Measurements from ENCODE around the gene GPR31.
"Not testable (repeated sequence)": the region's sequence is repeated elsewhere in the genome, so short reads cannot be mapped to it uniquely, and the experiment has no call there.

Gene GPR31

GRCh38 chr6:167185101-167185500, 27.3 kb upstream of the GPR31 start:
- not testable (repeated sequence) for H3K36me3 ChIP-seq (ENCODE audit: control insufficient read depth, insufficient read depth, low read length); H3K4me3 ChIP-seq (ENCODE audit: low read depth, low read length); H3K9me3 ChIP-seq (ENCODE audit: control insufficient read depth, insufficient read depth, low read length); H3K9ac ChIP-seq (ENCODE audit: low read depth, low read length); H3K27me3 ChIP-seq (ENCODE audit: control insufficient read depth, insufficient read depth, low read length); H3K4me1 ChIP-seq (ENCODE audit: control insufficient read depth, insufficient read depth, low read length); H3K27ac ChIP-seq (ENCODE audit: low read depth, low read length)

- not testable (repeated sequence) for H3K27me3 ChIP-seq (ENCODE audit: control insufficient read depth, insufficient read depth, low read length); H3K9me3 ChIP-seq (ENCODE audit: control insufficient read depth, insufficient read depth, low read length); H3K36me3 ChIP-seq (ENCODE audit: control insufficient read depth, insufficient read depth, low read length); H3K4me1 ChIP-seq (ENCODE audit: control insufficient read depth, insufficient read depth, low read length); H3K27ac ChIP-seq (ENCODE audit: low read depth, low read length); H3K9ac ChIP-seq (ENCODE audit: low read depth, low read length); H3K4me3 ChIP-seq (ENCODE audit: low read depth, low read length)
These were observed 25.1 kb upstream of the GPR31 start for GRCh38 chr6:167182913-167183314.

GRCh38 chr6:167181351-167181750, 23.6 kb upstream of the GPR31 start:
- not testable (repeated sequence) for H3K9ac ChIP-seq (ENCODE audit: low read depth, low read length); H3K4me3 ChIP-seq (ENCODE audit: low read depth, low read length); H3K36me3 ChIP-seq (ENCODE audit: control insufficient read depth, insufficient read depth, low read length); H3K9me3 ChIP-seq (ENCODE audit: control insufficient read depth, insufficient read depth, low read length); H3K27ac ChIP-seq (ENCODE audit: low read depth, low read length); H3K4me1 ChIP-seq (ENCODE audit: control insufficient read depth, insufficient read depth, low read length); H3K27me3 ChIP-seq (ENCODE audit: control insufficient read depth, insufficient read depth, low read length)

GRCh38 chr6:167180086-167180485, 22.3 kb upstream of the GPR31 start:
- not testable (repeated sequence) for H3K27ac ChIP-seq (ENCODE audit: low read depth, low read length); H3K27me3 ChIP-seq (ENCODE audit: control insufficient read depth, insufficient read depth, low read length); H3K4me3 ChIP-seq (ENCODE audit: low read depth, low read length); H3K9ac ChIP-seq (ENCODE audit: low read depth, low read length); H3K4me1 ChIP-seq (ENCODE audit: control insufficient read depth, insufficient read depth, low read length); H3K9me3 ChIP-seq (ENCODE audit: control insufficient read depth, insufficient read depth, low read length); H3K36me3 ChIP-seq (ENCODE audit: control insufficient read depth, insufficient read depth, low read length)

- not testable (repeated sequence) for H3K27ac ChIP-seq (ENCODE audit: low read depth, low read length); H3K9me3 ChIP-seq (ENCODE audit: control insufficient read depth, insufficient read depth, low read length); H3K9ac ChIP-seq (ENCODE audit: low read depth, low read length); H3K4me1 ChIP-seq (ENCODE audit: control insufficient read depth, insufficient read depth, low read length); H3K27me3 ChIP-seq (ENCODE audit: control insufficient read depth, insufficient read depth, low read length); H3K4me3 ChIP-seq (ENCODE audit: low read depth, low read length); H3K36me3 ChIP-seq (ENCODE audit: control insufficient read depth, insufficient read depth, low read length)
These were observed 21.3 kb upstream of the GPR31 start for GRCh38 chr6:167178896-167179655.

GRCh38 chr6:167177271-167177670, 19.5 kb upstream of the GPR31 start:
- not testable (repeated sequence) for H3K9me3 ChIP-seq (ENCODE audit: control insufficient read depth, insufficient read depth, low read length); H3K36me3 ChIP-seq (ENCODE audit: control insufficient read depth, insufficient read depth, low read length); H3K4me1 ChIP-seq (ENCODE audit: control insufficient read depth, insufficient read depth, low read length)

GRCh38 chr6:167172011-167172410, 14.2 kb upstream of the GPR31 start:
- H3K4me1 ChIP-seq (ENCODE audit: control insufficient read depth, insufficient read depth, low read length); H3K9me3 ChIP-seq (ENCODE audit: control insufficient read depth, insufficient read depth, low read length); H3K27ac ChIP-seq (ENCODE audit: low read depth, low read length); H3K27me3 ChIP-seq (ENCODE audit: control insufficient read depth, insufficient read depth, low read length); H3K36me3 ChIP-seq (ENCODE audit: control insufficient read depth, insufficient read depth, low read length); H3K4me3 ChIP-seq (ENCODE audit: low read depth, low read length); H3K9ac ChIP-seq (ENCODE audit: low read depth, low read length): not testable (repeated sequence)

More at GRCh38 chr6:167177271-167177670, 19.5 kb upstream of the GPR31 start:
- not testable (repeated sequence) for H3K4me3 ChIP-seq (ENCODE audit: low read depth, low read length); H3K27ac ChIP-seq (ENCODE audit: low read depth, low read length); H3K9ac ChIP-seq (ENCODE audit: low read depth, low read length); H3K27me3 ChIP-seq (ENCODE audit: control insufficient read depth, insufficient read depth, low read length)

- H3K4me1 ChIP-seq (ENCODE audit: control insufficient read depth, insufficient read depth, low read length); H3K9me3 ChIP-seq (ENCODE audit: control insufficient read depth, insufficient read depth, low read length); H3K36me3 ChIP-seq (ENCODE audit: control insufficient read depth, insufficient read depth, low read length); H3K4me3 ChIP-seq (ENCODE audit: low read depth, low read length); H3K27me3 ChIP-seq (ENCODE audit: control insufficient read depth, insufficient read depth, low read length); H3K27ac ChIP-seq (ENCODE audit: low read depth, low read length); H3K9ac ChIP-seq (ENCODE audit: low read depth, low read length): not testable (repeated sequence)
These were observed 13.5 kb upstream of the GPR31 start for GRCh38 chr6:167171300-167171699.

GRCh38 chr6:167169867-167170266, 12.1 kb upstream of the GPR31 start:
- H3K9ac ChIP-seq (ENCODE audit: low read depth, low read length); H3K27me3 ChIP-seq (ENCODE audit: control insufficient read depth, insufficient read depth, low read length); H3K4me3 ChIP-seq (ENCODE audit: low read depth, low read length); H3K27ac ChIP-seq (ENCODE audit: low read depth, low read length); H3K9me3 ChIP-seq (ENCODE audit: control insufficient read depth, insufficient read depth, low read length); H3K4me1 ChIP-seq (ENCODE audit: control insufficient read depth, insufficient read depth, low read length); H3K36me3 ChIP-seq (ENCODE audit: control insufficient read depth, insufficient read depth, low read length): not testable (repeated sequence)

- not testable (repeated sequence) for H3K27me3 ChIP-seq (ENCODE audit: control insufficient read depth, insufficient read depth, low read length); H3K27ac ChIP-seq (ENCODE audit: low read depth, low read length); H3K36me3 ChIP-seq (ENCODE audit: control insufficient read depth, insufficient read depth, low read length); H3K9me3 ChIP-seq (ENCODE audit: control insufficient read depth, insufficient read depth, low read length); H3K4me3 ChIP-seq (ENCODE audit: low read depth, low read length); H3K9ac ChIP-seq (ENCODE audit: low read depth, low read length)
- H3K4me1 ChIP-seq (ENCODE audit: control insufficient read depth, insufficient read depth, low read length), result peaks cover 18% of the 10 kb centered on the region
These were observed 10.5 kb upstream of the GPR31 start for GRCh38 chr6:167168296-167168695.

GRCh38 chr6:167167699-167168098, 9.9 kb upstream of the GPR31 start:
- H3K27me3 ChIP-seq (ENCODE audit: control insufficient read depth, insufficient read depth, low read length); H3K4me3 ChIP-seq (ENCODE audit: low read depth, low read length); H3K9me3 ChIP-seq (ENCODE audit: control insufficient read depth, insufficient read depth, low read length); H3K36me3 ChIP-seq (ENCODE audit: control insufficient read depth, insufficient read depth, low read length); H3K27ac ChIP-seq (ENCODE audit: low read depth, low read length); H3K9ac ChIP-seq (ENCODE audit: low read depth, low read length): not testable (repeated sequence)
- peaks cover 23% of the 10 kb centered on the region for H3K4me1 ChIP-seq (ENCODE audit: control insufficient read depth, insufficient read depth, low read length)

All from HUES48 (cell line).